HG03342 (cell line): ENCODE results near the gene ADAMTS18.

ENCODE experiments used
- ATAC-seq: cut with Tn5 transposase; IDR thresholded peaks from one replicate; pipeline ENCODE4 v1.9.1; 2021; ENCODE audit warnings: mild to moderate bottlenecking, moderate library complexity; ENCODE audit not compliant: unreplicated experiment

Gene ADAMTS18

GRCh38 chr16:77396461-77396860 lies 38.4 kb downstream of the ADAMTS18 start:
- no peak for ATAC-seq

- ATAC-seq, result no peak
These were observed 40.1 kb downstream of the ADAMTS18 start for GRCh38 chr16:77394699-77395098.

- no peak for ATAC-seq
These were observed 40.9 kb downstream of the ADAMTS18 start for GRCh38 chr16:77393955-77394354.

- ATAC-seq, result no peak
These were observed 47.0 kb downstream of the ADAMTS18 start for GRCh38 chr16:77387815-77388209.

GRCh38 chr16:77386831-77387814 lies 47.7 kb downstream of the ADAMTS18 start:
- no peak for ATAC-seq

DNA sequence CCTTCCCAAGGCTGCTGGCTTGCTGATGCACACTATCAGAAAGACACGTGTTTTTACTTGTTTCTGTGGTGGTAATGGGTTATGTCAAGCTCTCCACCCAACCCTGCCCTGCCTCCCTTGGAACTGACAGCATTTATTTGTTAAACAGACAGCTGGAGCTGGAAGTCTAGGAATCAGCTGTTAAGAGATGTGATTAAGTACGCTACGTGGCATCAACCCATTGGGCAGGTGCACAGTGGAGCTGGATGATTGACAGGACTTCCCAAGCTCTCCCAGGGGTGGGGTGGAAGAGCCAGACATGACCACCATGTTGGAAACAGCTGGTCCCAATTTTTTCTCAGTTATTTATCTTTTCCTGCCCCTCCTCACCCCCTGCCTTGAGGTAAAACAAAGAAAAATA lies 49.4 kb downstream of the ADAMTS18 start:
- ATAC-seq, result no peak

DNA sequence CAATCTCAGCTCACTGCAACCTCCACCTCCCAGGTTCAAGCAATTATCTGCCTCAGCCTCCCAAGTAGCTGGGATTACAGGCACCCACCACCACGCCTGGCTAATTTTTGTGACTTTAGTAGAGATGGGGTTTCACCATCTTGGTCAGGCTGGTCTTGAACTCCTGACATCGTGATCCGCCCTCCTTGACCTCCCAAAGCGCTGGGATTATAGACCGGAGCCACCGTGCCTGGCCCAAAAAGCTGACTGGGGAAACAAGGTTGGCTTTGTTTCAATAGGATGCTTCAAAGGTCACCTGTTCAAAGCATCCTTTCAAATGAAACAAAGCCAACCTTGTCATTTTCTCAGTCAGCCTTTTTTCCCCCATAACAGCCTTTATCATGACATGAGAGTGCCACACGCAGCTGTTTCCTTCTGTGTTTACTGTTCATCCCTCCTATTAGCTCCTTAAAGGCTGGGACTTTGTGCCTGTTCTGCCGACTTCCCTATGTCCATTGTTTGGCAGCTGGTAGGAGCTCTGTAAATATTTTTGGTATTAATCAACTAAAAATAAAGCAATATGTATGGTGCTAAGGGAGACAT lies 51.1 kb downstream of the ADAMTS18 start:
- no peak for ATAC-seq

GRCh38 chr16:77376358-77376757 lies 58.5 kb downstream of the ADAMTS18 start:
- no peak for ATAC-seq

- ATAC-seq, result no peak
These were observed 59.4 kb downstream of the ADAMTS18 start for GRCh38 chr16:77375396-77375795.

DNA sequence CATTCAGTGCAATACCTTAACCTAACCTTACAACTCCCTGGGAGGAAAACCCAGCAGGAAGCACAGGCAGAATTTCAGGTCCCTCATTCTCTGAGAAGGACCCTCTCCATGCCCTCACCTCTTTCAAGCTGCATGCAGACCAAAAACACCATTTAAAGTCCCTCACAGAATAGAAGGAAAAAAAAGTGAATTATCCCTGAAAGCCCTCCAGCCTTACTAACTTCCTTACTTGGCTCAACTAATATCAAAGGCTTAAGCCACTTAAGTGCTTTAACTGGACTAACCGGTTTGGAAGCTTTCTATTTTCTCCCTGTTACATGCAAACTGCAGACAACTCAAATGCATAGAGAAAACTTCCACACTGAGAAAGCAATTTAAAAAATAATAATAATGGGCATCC lies 60.5 kb downstream of the ADAMTS18 start:
- no peak for ATAC-seq

DNA sequence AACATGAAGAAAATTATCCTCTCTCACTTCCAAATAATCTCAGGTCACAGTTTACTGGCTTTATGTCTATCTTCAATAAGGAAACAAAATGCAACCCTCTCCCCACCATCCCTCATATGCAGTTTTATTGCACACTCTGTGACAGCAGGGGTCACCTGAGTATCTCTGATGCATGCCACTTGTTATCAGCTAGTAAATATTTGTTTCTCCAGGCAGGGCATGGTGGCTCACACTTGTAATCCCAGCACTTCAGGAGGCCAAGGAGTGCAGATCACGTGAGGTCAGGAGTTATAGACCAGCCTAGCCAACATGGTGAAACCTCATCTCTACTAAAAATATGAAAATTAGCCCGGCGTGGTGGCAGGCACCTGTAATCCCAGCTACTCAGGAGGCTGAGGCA lies 61.1 kb downstream of the ADAMTS18 start:
- ATAC-seq, result no peak

GRCh38 chr16:77364770-77365169 lies 70.1 kb downstream of the ADAMTS18 start:
- no peak for ATAC-seq

DNA sequence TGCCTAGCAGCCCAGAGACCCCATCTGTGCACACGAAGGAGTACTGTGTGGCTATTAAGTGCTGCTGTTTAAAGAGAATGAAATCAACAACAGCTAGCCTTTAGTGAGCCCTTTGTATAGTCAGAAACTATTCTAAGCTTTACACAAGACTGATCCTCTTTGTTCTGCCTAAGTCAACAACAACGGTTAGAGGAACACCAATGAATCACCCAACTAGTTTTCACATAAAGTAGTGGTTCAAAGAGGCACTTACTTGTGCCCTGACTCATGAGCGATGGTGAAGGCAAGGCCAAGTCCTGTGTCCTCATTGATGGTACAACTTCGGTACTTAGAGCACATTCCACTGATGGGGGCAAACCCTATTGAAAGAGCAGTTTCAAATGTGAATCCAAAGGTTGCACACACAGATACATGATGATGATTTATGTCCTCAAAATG lies 75.8 kb downstream of the ADAMTS18 start:
- no peak for ATAC-seq

DNA sequence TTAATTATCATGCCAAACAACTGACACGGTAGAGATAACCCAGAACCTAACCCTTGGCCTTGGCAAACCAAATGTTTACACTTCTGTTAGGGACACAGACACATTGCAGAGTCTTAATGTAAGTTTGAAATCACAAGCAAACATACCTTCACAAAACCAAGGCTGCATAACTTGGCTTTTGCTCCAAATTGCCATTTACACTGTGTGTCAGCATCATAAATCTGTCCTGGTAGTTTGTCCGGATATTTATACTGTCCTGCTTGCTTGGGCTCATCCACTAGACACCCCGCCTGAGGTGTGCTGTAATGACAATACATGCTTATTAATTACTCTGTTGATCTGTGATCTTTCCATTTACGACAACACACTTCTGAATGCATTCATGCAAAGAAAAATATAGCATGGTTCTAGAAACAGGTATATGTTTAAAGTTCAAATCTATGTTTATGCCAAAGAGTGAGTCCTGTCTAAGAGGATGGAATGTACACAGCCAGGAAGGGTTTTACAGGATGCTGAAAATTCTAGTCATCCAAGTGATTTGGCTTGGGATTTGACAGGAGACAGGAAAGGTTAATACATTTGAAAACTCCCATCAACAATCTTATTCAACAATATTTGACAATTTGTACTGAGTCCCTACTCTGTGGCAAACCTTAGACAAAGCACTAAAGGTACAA lies 81.1 kb downstream of the ADAMTS18 start:
- ATAC-seq, result no peak

DNA sequence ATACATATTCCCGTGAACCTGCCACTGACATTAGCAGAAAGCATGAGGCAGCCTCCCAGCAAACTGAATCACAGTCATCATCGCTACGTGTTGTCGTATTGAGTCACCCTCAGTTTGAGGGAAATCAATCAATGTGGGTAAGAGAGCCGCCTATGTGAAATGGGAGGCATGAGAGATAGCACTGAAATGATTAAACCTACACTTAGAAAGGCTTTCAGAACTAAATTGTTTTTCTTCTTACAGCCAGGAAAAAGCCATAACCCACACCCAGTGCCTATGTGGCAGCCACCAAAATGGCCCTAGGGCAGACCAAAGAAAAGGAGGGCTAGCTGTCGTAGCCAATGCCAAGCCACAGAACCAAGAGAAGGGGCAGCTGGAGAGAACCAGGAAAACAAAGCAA lies 90.5 kb downstream of the ADAMTS18 start:
- no peak for ATAC-seq

GRCh38 chr16:77336637-77337036 lies 98.2 kb downstream of the ADAMTS18 start:
- ATAC-seq, result no peak

GRCh38 chr16:77335652-77336234 lies 99.1 kb downstream of the ADAMTS18 start:
- no peak for ATAC-seq

DNA sequence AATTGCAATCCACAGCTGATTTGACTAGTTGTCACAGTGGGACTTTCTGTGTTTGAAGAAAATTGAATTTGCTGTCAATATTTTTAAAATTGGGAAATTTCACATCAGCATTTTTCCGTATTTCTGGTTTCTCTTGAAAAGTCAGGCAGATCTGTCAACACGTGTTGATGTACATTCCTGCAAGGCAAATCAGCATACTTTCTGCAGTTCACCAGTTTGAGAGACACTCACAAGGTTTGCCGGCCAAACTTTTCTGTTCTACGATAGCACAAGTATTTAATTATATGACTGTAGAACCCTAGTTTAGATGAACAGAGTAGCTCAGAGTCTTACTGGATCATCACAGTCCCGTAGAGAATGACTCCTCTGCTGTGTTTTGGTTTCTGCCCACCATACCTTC lies 102.0 kb downstream of the ADAMTS18 start:
- no peak for ATAC-seq

- no peak for ATAC-seq
These were observed 102.8 kb downstream of the ADAMTS18 start for GRCh38 chr16:77331802-77332586.

DNA sequence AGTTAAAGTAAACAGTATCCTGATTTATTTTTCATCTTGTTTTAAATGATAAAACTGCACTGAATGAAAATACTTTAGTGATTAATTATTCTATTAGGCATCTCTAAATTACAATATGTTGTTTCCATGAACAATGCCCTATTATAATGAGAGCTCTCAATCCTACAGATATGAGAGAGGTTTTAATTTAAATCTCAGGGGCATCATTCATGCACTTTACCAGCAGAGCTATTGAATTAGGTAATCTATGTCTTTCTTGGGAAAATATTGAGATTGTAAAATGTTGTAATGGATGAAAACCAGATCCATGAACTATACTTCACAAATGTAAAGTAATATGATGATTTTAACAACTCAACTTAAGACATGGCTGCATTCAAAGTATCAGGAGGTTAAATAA lies 103.8 kb downstream of the ADAMTS18 start:
- ATAC-seq, result no peak
